GM21576 (cell line): ENCODE data around the gene TAS2R41.

Experiments used
- ATAC-seq: cut with Tn5 transposase; IDR thresholded peaks from one replicate; pipeline ENCODE4 v1.9.1; 2021; ENCODE audit warnings: mild to moderate bottlenecking, moderate library complexity; ENCODE audit not compliant: unreplicated experiment

Gene TAS2R41, protein sequence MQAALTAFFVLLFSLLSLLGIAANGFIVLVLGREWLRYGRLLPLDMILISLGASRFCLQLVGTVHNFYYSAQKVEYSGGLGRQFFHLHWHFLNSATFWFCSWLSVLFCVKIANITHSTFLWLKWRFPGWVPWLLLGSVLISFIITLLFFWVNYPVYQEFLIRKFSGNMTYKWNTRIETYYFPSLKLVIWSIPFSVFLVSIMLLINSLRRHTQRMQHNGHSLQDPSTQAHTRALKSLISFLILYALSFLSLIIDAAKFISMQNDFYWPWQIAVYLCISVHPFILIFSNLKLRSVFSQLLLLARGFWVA

DNA sequence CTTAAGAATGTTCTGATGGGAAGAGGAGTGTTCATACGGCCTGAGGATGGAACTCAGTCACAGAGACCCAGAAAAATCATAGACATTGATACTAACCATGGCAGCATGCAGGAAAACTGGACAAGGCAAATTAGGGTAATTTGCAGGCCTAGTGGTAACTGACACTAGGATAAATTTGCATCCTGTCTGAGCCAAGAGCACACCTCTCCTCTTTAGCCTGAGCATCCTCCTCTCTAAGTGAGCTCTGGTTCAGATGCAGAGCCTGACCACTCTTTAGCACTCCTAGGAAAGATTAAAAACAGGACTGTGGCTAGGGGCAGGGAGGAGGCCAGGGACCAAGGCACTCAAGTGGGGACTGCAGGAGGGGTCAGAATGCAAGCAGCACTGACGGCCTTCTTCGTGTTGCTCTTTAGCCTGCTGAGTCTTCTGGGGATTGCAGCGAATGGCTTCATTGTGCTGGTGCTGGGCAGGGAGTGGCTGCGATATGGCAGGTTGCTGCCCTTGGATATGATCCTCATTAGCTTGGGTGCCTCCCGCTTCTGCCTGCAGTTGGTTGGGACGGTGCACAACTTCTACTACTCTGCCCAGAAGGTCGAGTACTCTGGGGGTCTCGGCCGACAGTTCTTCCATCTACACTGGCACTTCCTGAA lies at the start of gene TAS2R41:
Gene TAS2R41, plus strand, starts transcription at position 373 of the 650 bp plus-strand sequence. Its CDS starts 0 bp downstream, at position 373.
- no peak for ATAC-seq

DNA sequence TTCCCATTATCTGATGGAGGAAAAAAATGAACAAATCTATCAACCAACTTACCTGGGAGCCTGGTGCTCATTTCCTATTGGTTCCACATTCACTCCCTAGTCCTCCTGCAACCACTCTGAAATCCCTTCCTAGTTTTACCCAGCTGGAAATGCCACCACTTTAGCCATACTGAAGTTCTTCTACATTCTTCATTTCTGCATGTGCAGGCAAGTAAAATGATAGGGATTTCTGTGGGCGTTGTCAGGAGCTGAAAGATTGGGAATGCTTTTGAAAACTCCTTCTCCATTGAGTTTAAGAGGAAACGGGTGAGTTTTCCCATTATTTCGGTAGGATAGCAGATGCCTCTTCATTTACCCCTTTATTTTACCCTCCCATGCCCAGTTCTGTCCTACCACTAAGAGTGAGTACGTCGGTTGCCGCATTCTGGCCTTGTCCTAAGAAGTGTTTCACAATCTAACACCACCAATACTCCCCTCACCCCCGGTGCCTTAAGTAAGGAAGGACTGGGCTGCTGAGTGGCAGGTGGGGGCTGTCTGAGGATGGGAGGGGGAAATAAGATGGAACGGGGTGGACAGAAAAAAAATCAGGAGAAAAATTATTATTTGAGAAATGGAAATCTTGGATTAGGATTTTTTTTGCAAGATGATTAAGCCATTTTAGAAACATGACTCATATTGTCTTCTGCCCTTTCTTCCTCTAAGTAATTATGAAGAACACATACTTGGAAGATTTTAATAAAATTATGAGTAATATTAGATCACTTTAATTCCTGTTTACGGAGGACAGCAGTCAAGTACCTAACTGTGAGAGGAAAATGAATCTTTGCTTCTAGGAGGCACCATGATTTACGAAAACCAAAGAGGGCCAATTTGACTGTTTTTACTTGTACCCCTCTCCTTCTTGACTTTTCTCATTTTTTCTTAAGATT lies 47.6 kb upstream of the TAS2R41 start:
- no peak for ATAC-seq

DNA sequence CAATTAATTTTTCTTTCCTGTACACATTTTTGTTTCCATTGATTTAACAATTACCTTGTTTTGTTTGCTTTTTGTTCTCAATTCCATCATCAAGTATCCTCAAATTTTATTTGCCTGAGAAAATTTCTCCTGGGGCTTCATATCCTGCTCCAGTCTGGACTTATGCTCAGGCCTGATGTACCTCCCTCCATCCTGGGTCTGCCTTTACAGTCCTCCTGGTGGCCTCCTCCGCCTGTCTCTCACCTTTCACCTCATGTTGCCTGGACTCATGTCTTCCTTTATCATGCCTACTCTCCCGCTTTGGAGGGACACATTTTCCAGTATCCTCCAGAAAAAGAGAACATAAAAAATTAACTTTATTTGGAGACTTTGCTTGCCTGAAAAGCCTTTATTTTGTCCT lies 46.6 kb upstream of the TAS2R41 start:
- ATAC-seq = no peak

DNA sequence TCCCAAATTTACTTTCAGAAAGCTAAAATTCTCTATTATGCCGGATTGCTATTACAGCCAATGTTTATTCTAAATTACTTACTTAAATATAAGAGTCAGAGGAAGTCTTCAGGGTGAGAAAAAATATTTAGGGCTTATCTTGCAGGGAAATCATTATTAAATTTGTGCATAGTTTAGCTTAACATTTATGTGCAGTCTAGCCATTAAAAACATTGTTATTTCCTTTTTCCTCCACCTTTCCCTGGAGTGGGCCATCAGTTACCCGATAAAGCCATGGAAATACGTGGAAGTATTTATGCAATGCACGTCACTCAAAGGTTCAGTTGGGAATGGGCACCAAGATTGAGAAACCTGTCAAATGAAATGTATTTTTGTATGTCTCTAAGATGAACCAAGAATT lies 43.9 kb upstream of the TAS2R41 start:
- no peak for ATAC-seq

DNA sequence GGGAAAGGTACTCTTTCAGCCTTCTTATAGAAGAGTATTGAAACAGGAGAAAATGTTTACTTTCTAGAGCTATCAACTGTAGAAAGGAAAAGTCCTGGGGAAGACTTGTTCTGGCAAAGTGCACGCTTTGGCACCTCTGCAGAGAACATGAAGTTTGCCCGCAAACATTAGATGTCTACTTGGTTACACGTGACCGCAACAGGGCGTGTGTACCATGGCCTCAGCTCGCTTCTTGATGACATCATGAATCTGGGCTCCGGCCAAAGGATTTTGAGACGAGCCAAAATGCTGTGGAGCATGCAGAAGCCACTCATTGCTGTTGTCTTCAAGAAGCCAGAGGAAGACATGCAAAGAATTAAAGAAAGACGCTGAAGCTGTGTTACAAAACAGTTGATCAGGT lies 43.0 kb upstream of the TAS2R41 start:
- no peak for ATAC-seq

DNA sequence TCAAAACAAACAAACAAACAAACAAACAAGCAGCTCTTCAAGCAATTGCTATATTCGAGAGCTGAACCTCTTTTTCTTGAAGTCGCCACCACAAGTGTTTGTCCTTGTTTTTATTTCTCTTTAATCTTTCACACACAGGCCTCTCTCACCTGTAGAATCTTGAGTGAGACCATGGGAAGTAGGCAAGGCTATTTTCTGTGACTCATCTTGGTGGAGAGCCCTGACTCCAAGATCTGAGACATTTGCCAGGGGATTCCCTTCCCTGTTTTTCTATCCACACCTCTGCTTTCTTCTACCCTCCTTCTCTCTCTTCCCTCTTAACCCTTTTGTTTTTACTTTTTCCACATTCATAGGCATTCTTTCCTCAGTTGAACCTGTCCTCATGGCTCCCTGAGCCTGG lies 42.4 kb upstream of the TAS2R41 start:
- ATAC-seq = no peak

DNA sequence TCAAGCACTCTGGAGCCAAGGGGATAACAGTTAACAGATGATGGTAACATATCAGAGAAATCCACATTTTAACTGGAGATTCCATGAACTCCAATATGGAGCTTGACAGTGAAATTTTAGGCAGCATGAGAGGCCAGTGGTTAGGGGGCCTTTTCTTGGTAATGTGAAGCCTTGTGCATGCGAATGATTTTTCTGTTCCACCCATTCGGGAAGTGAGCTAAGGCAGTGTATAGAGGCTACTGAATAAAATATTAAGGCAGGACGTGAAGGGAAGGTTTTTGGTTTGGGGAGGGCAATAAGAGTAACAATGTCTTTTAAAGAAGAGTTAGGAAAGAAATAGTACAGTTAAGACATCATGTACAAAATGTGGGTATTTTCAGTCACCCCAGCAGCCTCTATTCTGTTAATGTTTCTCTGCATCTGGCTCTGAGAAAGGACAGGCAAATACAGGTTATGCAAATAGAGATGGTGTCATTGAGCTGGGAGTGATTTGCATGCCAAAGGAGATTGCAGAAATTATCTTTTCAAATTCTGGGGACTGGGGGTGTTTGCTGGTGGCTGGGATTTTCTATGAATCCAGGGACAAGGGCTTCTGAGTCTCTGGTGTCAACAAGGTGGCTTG lies 41.2 kb upstream of the TAS2R41 start:
- no peak for ATAC-seq

DNA sequence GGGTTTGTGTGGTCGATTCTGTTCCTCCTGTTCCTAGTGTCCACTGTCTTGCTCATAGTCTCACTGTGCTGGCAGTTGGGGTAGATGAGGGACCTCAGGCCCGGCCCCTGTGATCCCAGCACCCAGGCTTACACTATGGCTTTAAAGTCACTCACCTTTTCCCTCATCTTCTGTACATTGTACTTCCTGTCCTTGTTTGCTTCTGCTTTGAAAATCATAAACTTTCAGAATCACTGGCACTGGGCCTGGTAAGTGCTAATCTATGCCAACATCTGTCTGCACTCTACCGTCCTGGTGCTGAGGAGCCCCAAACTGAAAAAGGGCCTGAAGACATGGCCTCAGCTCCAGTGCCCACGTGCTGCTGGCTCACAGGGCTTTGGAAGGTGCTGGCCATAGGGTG lies 40.1 kb upstream of the TAS2R41 start:
- ATAC-seq = peak; percentile 33

DNA sequence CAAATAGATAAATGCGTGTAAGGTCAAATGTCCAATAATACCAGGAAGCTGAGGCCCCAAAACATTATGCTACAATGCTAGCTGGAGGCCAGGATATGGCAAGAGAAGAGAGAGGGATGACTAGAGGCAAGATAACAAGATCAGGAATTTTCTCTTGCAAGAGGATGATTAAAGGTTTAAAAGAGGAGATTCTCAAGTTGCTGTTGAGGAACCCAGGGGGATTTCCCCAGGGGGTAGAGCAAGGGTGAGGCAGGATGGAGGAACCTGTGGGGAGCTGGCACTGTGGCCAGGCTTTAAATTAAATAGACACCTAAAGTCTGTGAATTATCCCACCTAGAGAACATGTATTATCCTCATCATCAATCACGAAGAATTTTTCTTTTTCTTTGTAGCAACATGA lies 37.8 kb upstream of the TAS2R41 start:
- ATAC-seq = no peak

DNA sequence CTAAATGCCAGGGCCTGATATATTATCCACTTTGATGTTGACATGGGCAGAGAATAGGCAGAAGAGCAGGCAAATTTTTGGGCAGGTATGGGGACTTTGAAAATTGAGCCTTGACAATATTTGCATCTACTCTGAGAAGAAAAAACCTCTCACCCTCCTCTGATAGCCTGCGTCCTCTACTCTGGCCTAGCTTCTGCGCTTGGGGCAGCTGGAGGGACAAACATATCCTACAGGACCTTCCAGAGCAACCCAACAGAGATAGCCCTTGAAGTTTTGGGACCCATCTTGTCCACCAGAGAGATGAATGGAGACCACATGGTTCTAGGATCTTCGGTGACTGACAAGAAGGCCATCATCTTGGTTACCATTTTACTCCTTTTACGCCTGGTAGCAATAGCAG lies 34.5 kb upstream of the TAS2R41 start, which contains the start of gene TAS2R60:
Gene TAS2R60, plus strand, starts transcription at position 301 of the 400 bp plus-strand sequence. Its CDS starts 0 bp downstream, at position 301.
- no peak for ATAC-seq

DNA sequence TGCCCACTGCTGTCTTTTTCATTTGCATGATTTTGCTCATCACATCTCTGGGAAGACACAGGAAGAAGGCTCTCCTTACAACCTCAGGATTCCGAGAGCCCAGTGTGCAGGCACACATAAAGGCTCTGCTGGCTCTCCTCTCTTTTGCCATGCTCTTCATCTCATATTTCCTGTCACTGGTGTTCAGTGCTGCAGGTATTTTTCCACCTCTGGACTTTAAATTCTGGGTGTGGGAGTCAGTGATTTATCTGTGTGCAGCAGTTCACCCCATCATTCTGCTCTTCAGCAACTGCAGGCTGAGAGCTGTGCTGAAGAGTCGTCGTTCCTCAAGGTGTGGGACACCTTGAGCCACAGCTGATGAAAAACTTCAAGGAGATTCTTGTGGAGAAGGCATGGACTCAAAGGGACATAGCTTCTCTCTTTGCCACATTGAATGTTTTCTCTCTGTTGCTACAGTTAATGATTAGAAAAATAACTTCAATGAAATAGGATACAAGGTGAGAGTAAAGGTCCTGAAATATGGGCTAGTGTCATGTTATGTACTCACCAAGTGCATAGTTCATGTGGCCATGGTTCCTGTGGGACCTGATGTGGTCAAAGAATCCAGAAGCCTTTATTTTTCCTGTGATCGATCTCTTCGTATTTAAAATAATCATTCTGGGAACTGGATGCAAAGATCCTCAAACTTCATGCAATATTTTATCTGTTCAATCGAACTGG lies 33.5 kb upstream of the TAS2R41 start:
- no peak for ATAC-seq

DNA sequence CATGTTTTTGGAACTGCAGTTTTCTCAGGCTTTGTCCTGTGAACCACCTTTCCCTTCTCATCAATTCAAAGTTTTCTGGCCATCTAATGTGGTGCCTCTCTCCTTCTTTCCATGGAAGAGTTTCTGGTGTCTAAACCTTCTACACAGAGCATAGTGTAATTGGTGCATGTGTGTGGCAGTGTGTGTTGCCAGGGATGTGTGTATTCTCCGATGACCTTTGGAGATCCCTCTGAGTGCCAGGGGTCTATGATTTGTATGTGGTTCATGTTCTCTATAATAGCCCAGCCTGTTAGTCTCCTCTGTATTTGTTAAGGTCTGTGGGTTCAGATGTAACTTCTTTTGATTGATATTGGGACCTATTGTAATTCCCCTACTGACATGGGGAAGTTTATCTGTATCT lies 32.9 kb upstream of the TAS2R41 start:
- no peak for ATAC-seq

DNA sequence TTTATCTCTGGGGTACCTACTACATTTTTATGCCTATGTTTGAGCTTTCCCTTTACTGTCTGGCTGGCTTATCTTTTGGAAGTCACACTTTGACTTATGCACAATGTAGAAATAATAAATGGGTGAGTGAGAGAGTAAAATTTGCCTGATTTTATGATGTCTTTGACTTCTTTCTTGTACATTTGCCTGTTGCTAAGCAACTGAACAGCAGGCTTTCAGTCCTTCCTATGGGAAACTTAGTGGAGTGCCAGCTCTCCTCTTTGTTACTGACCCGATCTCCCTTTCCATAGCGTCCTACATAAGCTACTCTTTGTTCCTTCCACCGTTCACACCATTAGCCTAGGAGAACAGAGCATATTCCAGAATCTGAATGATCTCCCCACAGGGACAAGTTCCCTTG lies 30.2 kb upstream of the TAS2R41 start:
- ATAC-seq = no peak

DNA sequence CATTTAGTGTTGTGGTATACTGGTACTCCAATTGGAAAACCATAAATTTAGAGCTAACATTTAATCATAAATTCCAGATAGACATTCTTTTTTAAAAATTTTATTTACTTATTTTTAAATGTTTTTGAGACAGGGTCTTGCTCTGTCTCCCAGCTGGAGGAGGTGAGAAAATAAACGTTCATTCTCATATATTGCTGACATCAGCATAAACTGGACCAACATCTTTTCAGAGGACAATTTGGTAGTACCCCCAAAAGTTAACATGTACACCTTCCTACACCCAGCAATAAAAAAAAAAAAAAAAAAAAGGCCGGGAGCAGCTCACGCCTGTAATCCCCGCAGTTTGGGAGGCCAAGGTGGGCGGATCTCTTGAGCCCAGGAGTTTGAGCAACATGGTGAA lies 29.2 kb upstream of the TAS2R41 start:
- no peak for ATAC-seq

DNA sequence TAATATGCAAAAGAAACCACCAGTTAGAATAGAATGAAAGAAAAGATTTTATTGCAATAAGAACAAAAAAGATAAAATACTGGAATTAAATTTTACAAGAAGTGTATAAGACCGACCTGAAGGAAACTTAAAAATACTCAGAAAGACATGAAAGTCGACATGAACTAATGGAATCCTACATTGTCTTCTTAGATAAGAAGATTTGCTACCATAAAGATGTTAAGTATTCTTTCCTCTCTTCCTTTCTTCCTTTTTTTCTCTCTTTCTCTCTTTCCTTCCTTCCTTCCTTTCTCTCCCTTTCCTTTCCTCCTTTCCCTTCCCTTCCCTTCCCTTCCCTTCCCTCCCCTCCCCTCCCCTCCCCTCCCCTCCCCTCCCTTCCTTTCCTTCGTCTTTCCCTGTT lies 27.9 kb upstream of the TAS2R41 start:
- ATAC-seq = no peak

DNA sequence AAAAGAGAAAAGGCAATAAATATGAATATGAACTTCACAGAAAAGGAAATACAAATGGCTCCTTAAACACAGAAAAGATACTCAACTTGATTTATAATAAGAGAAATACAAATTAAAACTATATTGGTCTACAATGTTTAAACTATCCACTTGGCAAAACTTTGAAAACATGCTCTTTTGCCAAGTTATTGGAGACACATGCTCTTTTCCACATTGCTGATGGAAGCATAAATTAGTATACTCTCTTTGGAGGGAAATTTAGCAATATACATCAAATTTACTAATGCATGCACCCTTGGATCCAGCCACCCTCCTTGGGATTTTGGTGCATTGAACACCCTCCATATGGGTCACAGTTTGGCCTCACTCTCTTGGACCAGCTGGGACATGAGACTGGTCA lies 26.6 kb upstream of the TAS2R41 start:
- ATAC-seq = no peak

DNA sequence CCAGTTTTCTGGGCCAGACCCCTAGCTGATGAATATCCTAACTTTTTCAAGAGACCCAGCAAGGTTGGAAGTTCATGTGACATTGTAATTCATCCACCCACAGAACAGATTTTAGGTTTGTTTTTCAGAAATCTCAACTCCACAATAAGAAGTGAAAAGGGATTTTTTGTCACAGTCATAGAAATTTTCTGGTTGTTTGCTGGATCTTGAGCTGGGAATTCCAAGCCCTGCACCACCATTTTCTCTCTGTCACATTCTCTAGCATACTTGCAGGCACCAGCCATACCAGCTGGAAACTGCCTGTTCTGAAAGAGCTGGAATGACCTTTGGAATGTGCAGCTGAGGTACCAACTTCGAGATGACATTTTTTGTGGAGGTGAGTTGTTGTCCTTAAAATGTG lies 25.9 kb upstream of the TAS2R41 start:
- ATAC-seq = no peak

DNA sequence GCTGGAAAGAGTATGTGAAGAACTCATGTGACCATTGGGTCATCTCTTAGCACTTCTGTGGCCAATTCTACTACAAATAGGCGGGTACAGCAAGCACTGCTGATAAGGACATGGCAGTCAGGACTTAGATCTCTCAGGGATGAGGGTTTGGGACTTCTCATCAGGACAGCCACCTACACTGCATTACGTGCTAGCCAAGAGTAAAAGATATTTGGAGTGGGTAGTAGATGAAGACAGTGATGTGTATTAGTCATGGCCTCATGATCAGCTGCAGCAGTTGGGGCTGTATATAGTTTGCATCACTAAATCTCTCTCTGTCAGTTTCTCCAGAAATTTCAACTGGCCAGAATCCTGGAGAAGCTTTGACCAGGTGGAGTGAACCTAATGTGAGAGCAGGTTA lies 25.2 kb upstream of the TAS2R41 start:
- ATAC-seq = no peak

DNA sequence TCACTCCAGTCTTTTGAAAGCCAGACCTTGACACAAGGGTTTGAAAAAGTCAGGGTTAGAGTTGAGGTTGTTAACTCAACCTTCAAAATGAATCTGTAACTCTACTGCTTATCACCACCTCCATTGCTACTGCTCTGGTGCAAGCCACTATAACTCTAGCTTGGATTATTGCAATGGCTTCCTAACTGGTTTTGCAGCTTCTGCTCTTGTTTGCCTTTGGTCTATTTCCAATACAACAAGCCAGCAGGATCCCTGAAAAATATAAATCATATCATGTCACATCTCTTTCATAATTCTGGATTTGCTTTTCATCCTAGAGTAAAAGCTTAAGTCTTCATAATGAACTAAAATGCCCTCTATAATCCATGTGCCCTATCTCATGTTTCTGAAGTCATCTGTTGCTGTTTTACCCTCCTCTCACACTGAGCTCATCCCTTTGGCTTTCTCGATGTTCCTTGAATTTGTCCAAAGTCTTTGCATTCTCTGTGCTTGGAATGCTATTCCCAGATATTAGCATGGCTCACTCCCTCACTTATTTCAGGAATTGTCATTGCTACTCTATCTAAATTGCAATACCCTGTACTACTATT lies 23.5 kb upstream of the TAS2R41 start:
- ATAC-seq = no peak

DNA sequence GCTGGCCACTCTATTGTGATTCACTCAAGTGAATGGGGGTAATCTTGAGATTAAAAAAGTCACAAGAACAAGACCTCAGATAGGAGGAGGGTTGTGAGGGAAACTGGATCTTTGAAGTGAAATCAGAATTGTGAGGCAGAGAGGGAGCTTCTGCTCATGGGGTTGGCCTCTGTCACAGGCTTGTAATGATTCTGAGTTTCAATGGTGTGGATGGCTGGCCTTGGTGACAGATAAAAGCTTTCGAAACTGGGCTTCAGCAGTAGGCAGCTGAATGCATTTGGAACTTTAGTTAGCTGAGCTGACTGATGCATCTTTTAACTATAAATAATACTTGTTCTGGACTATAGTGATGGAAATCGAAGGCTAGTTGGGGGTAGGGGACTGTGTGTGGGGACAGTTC lies 22.2 kb upstream of the TAS2R41 start:
- ATAC-seq = no peak
